K562 (cell line): ENCODE measurements around the gene TRAPPC13. TPM values are rescaled to one million over a fixed set of nuclear protein-coding genes. Genes with fewer than 3 reads are reported as not detected.

Experiments
- ATAC-seq: fragments of 200-7000 bp; cut with Tn5 transposase; 3 replicates; pipeline ENCODE4 v1.9.1; 2020; ENCODE audit warnings: moderate library complexity
- BruUV-seq: library from RNA; stranded (reverse); fragments of 400-500 nt; replicated peaks from 2 replicates; lab custom pipeline; 2021; lab: Mats Ljungman, UMichigan
- CTCF ChIA-PET: fragments of 300-600 bp; formaldehyde crosslinking; extraction: SDS; loops from one replicate; lab custom pipeline; 2021; ENCODE audit warnings: low intra/inter-chr PET ratio; lab: Yijun Ruan, JAX
- POLR2A ChIA-PET: fragments of 300-600, 350-650 bp; sonication (Branson Sonifier 250); formaldehyde crosslinking; extraction: SDS; loops from one replicate; lab custom pipeline; 2021; ENCODE audit warnings: antibody characterized with exemption, inconsistent platforms; lab: Yijun Ruan, JAX
- DNase-seq, 4 experiments: peaks; one replicate each; pipeline versions ENCODE4 v3.0.0 to v3.0.0-alpha.2; 2011 to 2018; ENCODE audit warnings: low spot score in 3 of 4, mixed read lengths in 3 of 4; ENCODE audit errors: extremely low read depth in 1 of 4
- FAIRE-seq: peaks from 2 replicates; lab custom pipeline; 2011; peaks lifted over from hg19 to GRCh38; lab: Jason Lieb, UNC
- H2AFZ ChIP-seq: 2 replicates; pipeline ENCODE4 v1.6.0; 2011; ENCODE audit warnings: low read depth, low read length, control low read depth, inconsistent platforms
- H3K27ac ChIP-seq: fragments of 200-600 bp; 3 replicates; pipeline ENCODE4 v1.8.0; 2011; ENCODE audit warnings: low read depth, mild to moderate bottlenecking, control low read depth, inconsistent platforms, low read length, moderate library complexity, mixed read lengths; ENCODE audit errors: extremely low read depth
- H3K27me3 ChIP-seq, 2 experiments: fragments of 300-600 bp in 1 of 2; 2 replicates in 1 of 2; 3 replicates in 1 of 2; pipeline versions ENCODE4 v1.6.0 to v1.8.0; 2011; ENCODE audit warnings: inconsistent platforms in 2 of 2, low read length in 2 of 2, mild to moderate bottlenecking in 1 of 2, mixed read lengths in 1 of 2, moderate library complexity in 1 of 2; ENCODE audit not compliant: control insufficient read depth in 2 of 2, insufficient read depth in 2 of 2
- H3K36me3 ChIP-seq: fragments of 300-600 bp; 3 replicates; pipeline ENCODE4 v1.8.0; 2011; ENCODE audit warnings: mild to moderate bottlenecking, low read length, inconsistent platforms; ENCODE audit not compliant: control insufficient read depth, insufficient read depth
- H3K4me1 ChIP-seq, 2 experiments: fragments of 200-600 bp in 1 of 2; replicated peaks in 1 of 2; 2 replicates in 1 of 2; 3 replicates in 1 of 2; pipeline versions ENCODE4 v1.5.1 to v1.8.0; 2011; ENCODE audit warnings: inconsistent platforms in 2 of 2, low read length in 2 of 2, mild to moderate bottlenecking in 1 of 2, mixed read lengths in 1 of 2, moderate library complexity in 1 of 2; ENCODE audit not compliant: control insufficient read depth in 2 of 2, insufficient read depth in 2 of 2
- H3K4me2 ChIP-seq: 2 replicates; pipeline ENCODE4 v1.6.1; 2011; ENCODE audit warnings: low read length, control low read depth, inconsistent platforms, mixed read lengths; ENCODE audit not compliant: insufficient read depth
- H3K4me3 ChIP-seq: fragments of 200-600 bp; sonication (generic), shearing (Covaris generic); 2 replicates; pipeline ENCODE4 v1.5.1; 2016; ENCODE audit warnings: control low read depth, inconsistent platforms
- H3K79me2 ChIP-seq: fragments of 200-600 bp; 3 replicates; pipeline ENCODE4 v1.8.0; 2011; ENCODE audit warnings: low read length, inconsistent platforms; ENCODE audit not compliant: control insufficient read depth, insufficient read depth
- H3K9ac ChIP-seq, 2 experiments: 2 replicates each; pipeline versions ENCODE4 v1.6.0 to v1.6.1; 2011; ENCODE audit warnings: low read depth in 2 of 2, low read length in 2 of 2, control low read depth in 1 of 2, inconsistent platforms in 1 of 2, mild to moderate bottlenecking in 1 of 2, mixed read lengths in 1 of 2; ENCODE audit not compliant: insufficient read depth in 1 of 2
- H3K9me1 ChIP-seq: one replicate; pipeline ENCODE4 v1.6.0; 2011; ENCODE audit warnings: inconsistent platforms, mild to moderate bottlenecking, low read length, moderate library complexity; ENCODE audit not compliant: control insufficient read depth, insufficient read depth
- H3K9me3 ChIP-seq: replicated peaks from 2 replicates; pipeline ENCODE4 v1.5.1; 2011; ENCODE audit warnings: low read depth, low read length, inconsistent platforms; ENCODE audit not compliant: control insufficient read depth, insufficient read depth
- H4K20me1 ChIP-seq: replicated peaks from 2 replicates; pipeline ENCODE4 v1.6.1; 2011; ENCODE audit warnings: low read length, inconsistent platforms, mixed read lengths; ENCODE audit not compliant: control insufficient read depth, insufficient read depth
- KHSRP ChIP-seq: fragments of 450-650 bp; IDR thresholded peaks from 2 replicates; pipeline ENCODE4 v1.6.1; 2017
- L3MBTL2 ChIP-seq: fragments of 450-650 bp; IDR thresholded peaks from 2 replicates; pipeline ENCODE4 v1.6.1; 2016; ENCODE audit warnings: mild to moderate bottlenecking, moderate library complexity
- LEF1 ChIP-seq: fragments of 450-650 bp; IDR thresholded peaks from 2 replicates; pipeline ENCODE4 v1.6.1; 2016; ENCODE audit warnings: mild to moderate bottlenecking
- PHF8 ChIP-seq: fragments of 200-600 bp; sonication (generic); IDR thresholded peaks from 2 replicates; pipeline ENCODE4 v1.6.1; 2012; ENCODE audit warnings: mixed run types, mild to moderate bottlenecking, inconsistent platforms, low read length, moderate library complexity, borderline replicate concordance
- POLR2AphosphoS2 ChIP-seq: IDR thresholded peaks from 2 replicates; pipeline ENCODE4 v1.6.1; 2012; ENCODE audit warnings: low read length, improper control_type of control experiment
- XRCC4 ChIP-seq: IDR thresholded peaks from one replicate; pipeline ENCODE4 v1.6.1; 2011; ENCODE audit not compliant: insufficient read depth, insufficient read length; ENCODE audit errors: extremely low read depth
- ZFP30 ChIP-seq: fragments of 250-450 bp; sonication (Bioruptor Pico); IDR thresholded peaks from 2 replicates; pipeline ENCODE4 v1.8.0; 2022; ENCODE audit warnings: moderate library complexity, mild to moderate bottlenecking, inconsistent platforms, borderline replicate concordance
- whole genome bisulfite sequencing: fragments of 100-300 bp; shearing (Covaris generic); methylation state at CpG from one replicate; pipeline ENCODE4 v1.1.6; 2016; ENCODE audit warnings: low coverage, mixed read lengths; ENCODE audit not compliant: insufficient coverage; ENCODE audit errors: missing lambda C conversion rate; 5-methylcytosine and 5-hydroxymethylcytosine counted together
- in situ Hi-C: fragments of 300-500 bp; cut with MboI; formaldehyde crosslinking; loops from 4 replicates; pipeline ENCODE4 v1.15.0; 2018; ENCODE audit warnings: inconsistent platforms, mixed read lengths
- intact Hi-C: fragments of 100-400 bp; cut with micrococcal nuclease; formaldehyde crosslinking; loops from 2 replicates; pipeline ENCODE4 v1.14.2; 2022
- polyA plus RNA-seq, 8 experiments: library from polyadenylated mRNA; depleted of rRNA in 4 of 8; stranded (reverse) in 5 of 8; unstranded in 3 of 8; fragments of >200 nt; fragmentation: Nextera tagmentation in 2 of 8; fragmentation: Illumina TruSeq in 1 of 8; extraction: Ambion mirVana in 2 of 8; extraction: Trizol in 1 of 8; gene quantifications; 2 replicates each; pipeline versions ENCODE4 v1.2.1 to v1.2.3, GENCODE V29; 2011 to 2014; ENCODE audit warnings: inconsistent platforms in 1 of 8, missing spikeins in 1 of 8
- total RNA-seq, 7 experiments: library from RNA; depleted of rRNA in 6 of 7; stranded (reverse); fragments of >200 nt in 6 of 7; fragmentation: Illumina TruSeq in 2 of 7; extraction: Trizol in 2 of 7; gene quantifications; 2 replicates each; pipeline versions ENCODE4 v1.2.1 to v1.2.3, GENCODE V29; 2011 to 2021; ENCODE audit warnings: low replicate concordance in 1 of 7
- TF ChIP-seq, protein P1 (sequence below): sonication (generic); formaldehyde crosslinking; IDR thresholded peaks from 2 replicates; pipeline ENCODE4 v1.8.0; 2022; ENCODE audit warnings: mild to moderate bottlenecking, missing genetic modification reagents

Gene TRAPPC13
- total and polyA plus RNA-seq, 9 of the 15 experiments (the other 6 are each of a cell fraction or from before 2014, with no cell fraction given) = 16.2 to 43.8 (median 24.0) TPM

DNA sequence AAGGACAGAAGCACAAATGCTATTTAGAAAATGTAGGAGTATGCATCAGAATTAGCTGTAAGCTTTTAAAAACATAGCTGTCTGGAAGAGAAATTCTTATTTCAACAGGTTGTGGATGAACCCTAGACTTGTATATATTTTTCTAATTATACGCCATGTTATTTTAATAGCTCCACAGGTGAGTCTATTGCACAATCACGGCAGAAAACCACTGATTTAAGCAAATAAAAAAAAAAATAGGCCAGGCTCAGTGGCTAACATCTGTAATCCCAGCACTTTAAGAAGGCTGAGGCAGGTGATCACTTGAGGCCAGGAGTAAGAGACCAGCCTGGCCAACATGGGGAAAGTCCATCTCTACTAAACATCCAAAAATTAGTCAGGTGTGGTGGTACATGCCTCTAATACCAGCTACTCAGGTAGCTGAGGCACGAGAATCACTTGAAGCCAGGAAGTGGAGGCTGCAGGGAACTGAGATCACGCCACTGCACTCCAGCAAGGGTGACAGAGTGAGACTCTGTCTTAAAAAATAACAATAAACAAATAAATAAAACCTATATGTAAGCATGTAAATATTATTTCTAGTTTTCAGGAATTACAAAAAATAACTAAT is 12.4 kb upstream of the TRAPPC13 start (continued):
- no peak for TF ChIP-seq LEF1

DNA sequence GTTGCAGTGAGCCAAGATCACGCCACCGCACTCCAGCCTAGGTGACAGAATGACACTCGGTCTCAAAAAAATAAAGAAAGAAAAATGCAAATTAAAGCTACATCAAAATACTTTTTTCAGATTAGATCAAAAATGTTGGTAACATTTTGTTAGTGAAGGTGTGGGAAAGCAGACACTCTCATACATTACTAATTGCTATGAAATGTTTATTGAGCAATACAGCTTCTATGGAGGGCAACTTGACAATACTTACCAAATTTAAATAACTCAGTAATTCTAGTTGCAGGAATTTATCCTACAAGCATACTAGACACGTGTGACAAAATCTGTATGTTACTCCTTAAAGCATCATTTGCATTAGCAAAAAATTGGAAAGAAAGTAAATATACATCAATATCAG is 4.8 kb upstream of the TRAPPC13 start:
- CTCF ChIA-PET = no interaction called here
- DNase-seq (no peak), ATAC-seq (no peak), FAIRE-seq (no peak)
- in situ Hi-C loops (no loop called here), intact Hi-C loops (loop anchor here (10.0 kb wide), 1 partner anchor 305 kb away; the partner anchor contains the start of gene ERBIN)
- H3K36me3 ChIP-seq = peaks cover 6% of the 10 kb centered on the region; the same call in 2 of the 3 replicates
- peaks cover 6 to 7% of the 10 kb centered on the region in 2 experiments for H3K4me1 ChIP-seq
- no peaks in the 10 kb centered on the region for H4K20me1 ChIP-seq
- TF ChIP-seq XRCC4 (no peak), ZFP30 (no peak), POLR2AphosphoS2 (no peak), PHF8 (no peak), KHSRP (no peak), L3MBTL2 (no peak)
- TF ChIP-seq, protein P1, sequence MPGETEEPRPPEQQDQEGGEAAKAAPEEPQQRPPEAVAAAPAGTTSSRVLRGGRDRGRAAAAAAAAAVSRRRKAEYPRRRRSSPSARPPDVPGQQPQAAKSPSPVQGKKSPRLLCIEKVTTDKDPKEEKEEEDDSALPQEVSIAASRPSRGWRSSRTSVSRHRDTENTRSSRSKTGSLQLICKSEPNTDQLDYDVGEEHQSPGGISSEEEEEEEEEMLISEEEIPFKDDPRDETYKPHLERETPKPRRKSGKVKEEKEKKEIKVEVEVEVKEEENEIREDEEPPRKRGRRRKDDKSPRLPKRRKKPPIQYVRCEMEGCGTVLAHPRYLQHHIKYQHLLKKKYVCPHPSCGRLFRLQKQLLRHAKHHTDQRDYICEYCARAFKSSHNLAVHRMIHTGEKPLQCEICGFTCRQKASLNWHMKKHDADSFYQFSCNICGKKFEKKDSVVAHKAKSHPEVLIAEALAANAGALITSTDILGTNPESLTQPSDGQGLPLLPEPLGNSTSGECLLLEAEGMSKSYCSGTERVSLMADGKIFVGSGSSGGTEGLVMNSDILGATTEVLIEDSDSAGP (CRISPR knock-in tag) = no peak
- no peak overlapping the region for H3K9ac ChIP-seq
- no peaks in the 10 kb centered on the region for H3K27me3 ChIP-seq
- H3K4me2 ChIP-seq = no peak overlapping the region
- WGBS = 77% methylated on average over 4 of the region's 4 CpGs
- H3K4me3 ChIP-seq = no peak overlapping the region
- H3K9me1 ChIP-seq = no peaks in the 10 kb centered on the region
- peaks cover 42% of the 10 kb centered on the region for H3K79me2 ChIP-seq
- no peaks in the 10 kb centered on the region for H3K9me3 ChIP-seq
- POLR2A ChIA-PET = no interaction called here
- H3K27ac ChIP-seq = no peak overlapping the region
- H2AFZ ChIP-seq = no peak overlapping the region
- no TSS peak for BruUV-seq
